Immature natural killer cell (primary cell): ENCODE results near the gene EFCAB13. TPM values are rescaled to one million over a fixed set of nuclear protein-coding genes. Genes with fewer than 3 reads are reported as not detected.

Source experiments
- DNase-seq, 3 donors: peaks; one replicate each; pipeline ENCODE4 v3.0.0; 2022; ENCODE audit warnings: mixed read lengths in 1 of 3
- H3K27ac Mint-ChIP-seq, 6 donors: one replicate each; pipeline ENCODE4 v1.8.0; 2020; ENCODE audit warnings: mixed read lengths in 6 of 6, mild to moderate bottlenecking in 5 of 6, inconsistent platforms in 4 of 6, moderate library complexity in 3 of 6
- H3K27me3 Mint-ChIP-seq, 3 donors: one replicate each; pipeline ENCODE4 v1.8.0; 2020 to 2021; ENCODE audit warnings: low read depth in 3 of 3, mild to moderate bottlenecking in 3 of 3, mixed read lengths in 3 of 3, moderate library complexity in 3 of 3, inconsistent platforms in 1 of 3
- H3K36me3 Mint-ChIP-seq, 3 donors: one replicate each; pipeline ENCODE4 v1.8.0; 2020; ENCODE audit warnings: mixed read lengths in 3 of 3, inconsistent platforms in 2 of 3, mild to moderate bottlenecking in 2 of 3
- H3K4me1 Mint-ChIP-seq, 2 donors: one replicate each; pipeline ENCODE4 v1.8.0; 2020; ENCODE audit warnings: inconsistent platforms in 2 of 2, mild to moderate bottlenecking in 2 of 2, mixed read lengths in 2 of 2, moderate library complexity in 1 of 2
- H3K4me3 Mint-ChIP-seq, 5 donors: one replicate each; pipeline ENCODE4 v1.8.0; 2020; ENCODE audit warnings: mild to moderate bottlenecking in 5 of 5, mixed read lengths in 5 of 5, inconsistent platforms in 3 of 5, moderate library complexity in 3 of 5
- H3K9me3 Mint-ChIP-seq, 6 donors: one replicate each; pipeline ENCODE4 v1.8.0; 2020; ENCODE audit warnings: mild to moderate bottlenecking in 6 of 6, mixed read lengths in 6 of 6, inconsistent platforms in 4 of 6, moderate library complexity in 3 of 6
- polyA plus RNA-seq, 3 donors: library from polyadenylated mRNA; unstranded; fragments of 300-500 nt; fragmentation: Illumina TruSeq; gene quantifications; one replicate each; pipeline ENCODE4 v1.2.3, GENCODE V29; 2021

Gene EFCAB13
- polyA plus RNA-seq, 3 donors from 2014 or later: 0.97 to 1.0 (median 1.0) TPM

- Mint-ChIP-seq H3K36me3 (no peaks in the 10 kb centered on the region), H3K27me3 (peaks cover 0 to 2% (median 1%) of the 10 kb centered on the region in 3 donors), H3K4me1 (no peaks in the 10 kb centered on the region), H3K4me3 (no peak overlapping the region), H3K27ac (no peak overlapping the region), H3K9me3 (no peaks in the 10 kb centered on the region)
- no peak for DNase-seq
Observed at GRCh38 chr17:47287068-47287467, 36.7 kb upstream of the EFCAB13 start.

GRCh38 chr17:47287639-47288038 is 36.1 kb upstream of the EFCAB13 start:
- no peak overlapping the region for H3K4me3 Mint-ChIP-seq
- no peak overlapping the region for H3K27ac Mint-ChIP-seq
- peaks cover 0 to 2% (median 1%) of the 10 kb centered on the region in 3 donors for H3K27me3 Mint-ChIP-seq
- no peaks in the 10 kb centered on the region for H3K9me3 Mint-ChIP-seq
- H3K4me1 Mint-ChIP-seq: no peaks in the 10 kb centered on the region
- no peak for DNase-seq
- no peaks in the 10 kb centered on the region for H3K36me3 Mint-ChIP-seq

GRCh38 chr17:47288531-47289116 is 35.1 kb upstream of the EFCAB13 start:
- Mint-ChIP-seq H3K36me3 (no peaks in the 10 kb centered on the region), H3K4me3 (no peak overlapping the region), H3K27me3 (peaks cover 0 to 2% (median 1%) of the 10 kb centered on the region in 3 donors), H3K27ac (no peak overlapping the region), H3K9me3 (no peaks in the 10 kb centered on the region), H3K4me1 (no peaks in the 10 kb centered on the region)
- DNase-seq: no peak

- DNase-seq: no peak
- Mint-ChIP-seq H3K27me3 (peaks cover 0 to 2% (median 1%) of the 10 kb centered on the region in 3 donors), H3K4me1 (no peaks in the 10 kb centered on the region), H3K36me3 (no peaks in the 10 kb centered on the region), H3K9me3 (no peaks in the 10 kb centered on the region), H3K27ac (no peak overlapping the region), H3K4me3 (no peak overlapping the region)
Observed at GRCh38 chr17:47289302-47289701, 34.5 kb upstream of the EFCAB13 start.

DNA sequence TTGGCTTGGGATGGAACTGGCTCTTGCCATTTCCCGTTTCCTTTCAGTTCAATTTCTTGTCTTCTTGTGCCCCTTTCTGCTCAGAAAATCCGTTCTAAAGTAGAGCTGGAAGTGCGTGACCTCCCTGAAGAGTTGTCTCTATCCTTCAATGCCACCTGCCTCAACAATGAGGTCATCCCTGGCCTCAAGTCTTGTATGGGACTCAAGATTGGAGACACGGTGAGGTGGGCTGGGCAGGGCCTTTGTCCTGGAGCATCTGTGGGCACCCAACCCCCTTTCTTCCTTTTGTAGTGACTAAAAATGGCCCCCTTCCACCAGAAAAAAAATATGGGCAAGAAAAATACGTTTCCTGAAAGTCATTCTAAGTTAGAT is 32.9 kb upstream of the EFCAB13 start:
- Mint-ChIP-seq H3K27me3 (peaks cover 0 to 2% (median 1%) of the 10 kb centered on the region in 3 donors), H3K4me1 (no peaks in the 10 kb centered on the region), H3K9me3 (no peaks in the 10 kb centered on the region), H3K36me3 (no peaks in the 10 kb centered on the region), H3K27ac (no peak overlapping the region), H3K4me3 (no peak overlapping the region)
- DNase-seq: no peak

DNA sequence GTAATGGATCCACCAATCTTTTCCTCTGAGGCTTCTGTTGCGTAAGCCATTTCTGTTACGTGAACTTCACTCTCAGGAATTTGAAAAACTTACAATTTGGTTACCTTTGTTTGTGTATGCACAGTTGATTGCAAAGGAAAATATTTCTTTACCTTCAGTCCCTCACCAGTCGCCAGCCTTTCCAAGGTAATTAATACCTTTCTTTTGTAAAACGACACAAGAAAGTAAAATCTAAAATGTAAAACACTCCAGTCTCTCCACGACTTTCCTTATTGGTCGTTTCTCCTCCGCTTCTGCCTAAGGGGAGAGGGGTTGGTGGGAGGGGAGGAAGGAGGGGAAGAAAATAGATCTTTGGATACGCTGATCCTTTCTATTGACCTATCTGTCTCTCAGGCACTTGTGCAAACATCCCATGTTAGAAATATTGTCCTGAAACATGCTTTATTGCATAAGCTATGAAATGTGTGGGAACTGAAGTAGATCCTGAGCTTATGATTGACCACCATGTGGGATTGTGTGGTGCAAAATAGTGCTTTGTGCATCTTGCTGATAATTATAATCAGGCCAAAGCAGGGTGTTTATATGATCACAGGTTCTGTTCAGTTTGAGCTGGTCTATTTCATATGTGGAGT is 32.4 kb upstream of the EFCAB13 start:
- H3K4me1 Mint-ChIP-seq: no peaks in the 10 kb centered on the region
- H3K9me3 Mint-ChIP-seq: no peaks in the 10 kb centered on the region
- H3K27ac Mint-ChIP-seq: no peak overlapping the region
- no peaks in the 10 kb centered on the region for H3K36me3 Mint-ChIP-seq
- H3K27me3 Mint-ChIP-seq: peaks cover 0 to 2% (median 1%) of the 10 kb centered on the region in 3 donors
- no peak for DNase-seq
- H3K4me3 Mint-ChIP-seq: no peak overlapping the region

DNA sequence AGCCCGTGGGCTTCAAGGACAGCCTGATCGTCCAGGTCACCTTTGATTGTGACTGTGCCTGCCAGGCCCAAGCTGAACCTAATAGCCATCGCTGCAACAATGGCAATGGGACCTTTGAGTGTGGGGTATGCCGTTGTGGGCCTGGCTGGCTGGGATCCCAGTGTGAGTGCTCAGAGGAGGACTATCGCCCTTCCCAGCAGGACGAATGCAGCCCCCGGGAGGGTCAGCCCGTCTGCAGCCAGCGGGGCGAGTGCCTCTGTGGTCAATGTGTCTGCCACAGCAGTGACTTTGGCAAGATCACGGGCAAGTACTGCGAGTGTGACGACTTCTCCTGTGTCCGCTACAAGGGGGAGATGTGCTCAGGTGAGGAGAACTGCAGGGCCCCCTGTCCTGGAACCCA is 31.5 kb upstream of the EFCAB13 start:
- DNase-seq: no peak
- no peak overlapping the region for H3K4me3 Mint-ChIP-seq
- no peak overlapping the region for H3K27ac Mint-ChIP-seq
- no peaks in the 10 kb centered on the region for H3K9me3 Mint-ChIP-seq
- peaks cover 0 to 2% (median 1%) of the 10 kb centered on the region in 3 donors for H3K27me3 Mint-ChIP-seq
- H3K36me3 Mint-ChIP-seq: no peaks in the 10 kb centered on the region
- H3K4me1 Mint-ChIP-seq: no peaks in the 10 kb centered on the region

DNA sequence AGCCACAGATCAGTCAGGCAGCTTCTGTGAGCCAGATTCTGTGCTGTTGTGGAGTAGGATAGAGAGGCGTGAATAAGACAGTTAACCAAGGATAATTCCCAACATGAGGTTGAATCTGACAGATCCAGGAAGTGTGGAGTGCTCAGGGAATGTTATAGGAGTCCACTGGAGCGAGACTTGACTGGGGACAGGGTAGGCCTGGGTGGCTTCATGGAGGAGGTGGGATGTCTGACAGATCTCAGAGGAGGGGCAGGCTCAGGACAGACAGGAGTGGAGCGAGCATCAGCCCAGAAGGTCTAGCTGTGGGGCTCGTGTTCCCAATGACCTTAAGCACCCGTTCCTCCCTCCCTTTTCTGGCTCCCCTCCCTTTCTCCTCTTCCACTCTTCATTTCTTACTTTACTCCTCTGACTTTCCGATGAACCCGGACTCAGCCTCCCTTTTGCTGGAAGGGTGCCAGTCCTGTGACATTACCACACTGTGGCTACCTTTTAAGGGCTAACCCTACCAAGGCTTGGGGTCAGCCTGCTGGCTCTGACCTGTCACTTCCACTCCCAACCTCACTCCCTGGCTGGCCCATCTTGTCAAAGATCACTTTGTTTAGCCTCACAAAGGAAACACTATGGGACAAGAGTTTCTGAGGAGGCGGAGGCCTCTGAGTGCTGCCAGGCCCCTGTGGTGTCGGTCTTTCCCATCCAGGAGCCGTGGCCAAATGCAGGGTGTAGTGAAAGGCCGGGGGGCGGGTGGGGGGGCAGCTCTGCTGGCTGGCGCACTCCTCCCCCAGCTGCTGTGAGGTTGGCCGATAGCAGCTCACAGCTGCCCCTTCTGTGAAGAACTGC is 28.5 kb upstream of the EFCAB13 start:
- DNase-seq: no peak
- no peak overlapping the region for H3K4me3 Mint-ChIP-seq
- no peaks in the 10 kb centered on the region for H3K36me3 Mint-ChIP-seq
- H3K9me3 Mint-ChIP-seq: no peaks in the 10 kb centered on the region
- no peaks in the 10 kb centered on the region for H3K4me1 Mint-ChIP-seq
- no peak overlapping the region for H3K27ac Mint-ChIP-seq
- H3K27me3 Mint-ChIP-seq: peaks cover 0 to under 1% (median 0%) of the 10 kb centered on the region in 3 donors

GRCh38 chr17:47295874-47296255 is 27.9 kb upstream of the EFCAB13 start:
- Mint-ChIP-seq H3K36me3 (no peaks in the 10 kb centered on the region), H3K27me3 (no peaks in the 10 kb centered on the region), H3K4me3 (no peak overlapping the region), H3K27ac (no peak overlapping the region), H3K9me3 (no peaks in the 10 kb centered on the region), H3K4me1 (no peaks in the 10 kb centered on the region)
- no peak for DNase-seq

DNA sequence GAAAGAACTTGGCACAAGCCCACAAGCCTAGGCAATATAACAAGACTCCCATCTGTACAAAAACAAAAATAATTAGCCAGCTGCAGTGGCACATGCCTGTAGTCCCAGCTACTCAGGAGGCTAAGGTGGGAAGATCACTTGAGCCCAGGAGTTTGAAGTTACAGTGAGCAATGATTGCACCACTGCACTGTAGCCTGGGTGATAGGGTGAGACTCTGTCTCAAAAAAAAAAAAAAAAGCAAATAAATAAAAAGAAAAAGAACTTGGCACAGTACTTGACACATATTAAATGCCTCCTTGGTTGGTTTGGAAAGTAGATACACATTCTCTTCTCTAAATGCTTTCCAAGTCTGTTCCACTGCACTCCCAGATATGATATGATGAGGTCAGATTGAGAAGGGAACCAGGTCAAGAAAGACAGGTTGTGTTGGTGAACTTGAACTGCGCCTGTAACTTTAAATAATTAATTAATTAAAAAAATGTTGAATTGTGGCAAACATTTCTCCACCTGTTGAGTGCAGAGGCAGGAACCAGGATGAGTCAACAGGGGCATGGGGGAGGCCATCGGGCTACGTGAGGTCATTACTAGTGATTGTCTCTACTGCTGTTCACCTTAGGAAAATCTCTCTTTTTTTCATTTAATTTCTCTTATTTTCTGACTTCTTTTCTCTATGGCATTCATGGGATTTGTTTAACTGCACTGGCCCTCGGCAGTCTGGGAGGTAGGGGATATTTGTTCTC is 25.9 kb upstream of the EFCAB13 start:
- H3K4me3 Mint-ChIP-seq: no peak overlapping the region
- H3K36me3 Mint-ChIP-seq: no peaks in the 10 kb centered on the region
- peaks cover 0 to 2% (median 0%) of the 10 kb centered on the region in 3 donors for H3K27me3 Mint-ChIP-seq
- peaks cover 0 to 4% (median 0%) of the 10 kb centered on the region in 6 donors for H3K9me3 Mint-ChIP-seq
- H3K27ac Mint-ChIP-seq: no peak overlapping the region
- H3K4me1 Mint-ChIP-seq: no peaks in the 10 kb centered on the region
- no peak for DNase-seq

- H3K9me3 Mint-ChIP-seq: peaks cover 0 to 4% (median 0%) of the 10 kb centered on the region in 6 donors
- no peak for DNase-seq
- no peak overlapping the region for H3K4me3 Mint-ChIP-seq
Observed at GRCh38 chr17:47298712-47299111, 25.0 kb upstream of the EFCAB13 start.

GRCh38 chr17:47299239-47299910 is 24.4 kb upstream of the EFCAB13 start:
- no peak overlapping the region for H3K27ac Mint-ChIP-seq
- H3K4me3 Mint-ChIP-seq: no peak overlapping the region
- H3K9me3 Mint-ChIP-seq: peaks cover 0 to 4% (median 0%) of the 10 kb centered on the region in 6 donors
- peaks cover 0 to 8% (median 2%) of the 10 kb centered on the region in 3 donors for H3K27me3 Mint-ChIP-seq
- H3K4me1 Mint-ChIP-seq: no peaks in the 10 kb centered on the region
- no peaks in the 10 kb centered on the region for H3K36me3 Mint-ChIP-seq
- DNase-seq: no peak

More at GRCh38 chr17:47298712-47299111, 25.0 kb upstream of the EFCAB13 start:
- no peaks in the 10 kb centered on the region for H3K4me1 Mint-ChIP-seq
- H3K27me3 Mint-ChIP-seq: peaks cover 0 to 7% (median 2%) of the 10 kb centered on the region in 3 donors
- no peaks in the 10 kb centered on the region for H3K36me3 Mint-ChIP-seq
- H3K27ac Mint-ChIP-seq: no peak overlapping the region

DNA sequence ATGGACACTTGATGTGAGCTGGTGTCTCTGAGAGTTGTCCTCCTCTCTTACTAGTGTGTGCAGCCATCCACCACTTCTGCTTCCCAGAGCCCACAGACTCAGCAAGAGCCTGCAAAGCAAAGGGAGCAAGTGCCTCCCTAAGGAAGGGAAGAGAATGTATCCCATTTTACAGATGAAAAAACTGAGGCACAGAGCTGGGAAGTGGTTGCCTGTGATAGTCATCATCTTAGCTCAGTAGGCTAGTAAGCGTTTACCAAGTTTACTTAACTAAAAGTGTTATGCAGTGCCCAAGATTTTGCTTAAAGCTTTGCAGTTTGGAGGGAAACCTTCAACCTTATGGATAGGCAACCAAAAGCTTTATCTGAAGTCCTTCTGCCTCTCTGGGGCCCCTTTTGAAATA is 23.0 kb upstream of the EFCAB13 start:
- Mint-ChIP-seq H3K36me3 (no peaks in the 10 kb centered on the region), H3K27me3 (peaks cover 0 to 8% (median 2%) of the 10 kb centered on the region in 3 donors), H3K4me1 (peaks cover 7 to 8% of the 10 kb centered on the region in 2 donors), H3K9me3 (peaks cover 0 to 4% (median 0%) of the 10 kb centered on the region in 6 donors), H3K4me3 (no peak overlapping the region), H3K27ac (no peak overlapping the region)
- no peak for DNase-seq
